OCI-LY3 (cell line): ENCODE data around the gene TBX21.

ENCODE experiments used
- H2AFZ ChIP-seq: fragments of 200-600, 300-600 bp; shearing (Covaris generic); 2 replicates; pipeline ENCODE4 v1.6.0; 2014; ENCODE audit warnings: antibody characterized with exemption, low read depth, low read length
- H3K27ac ChIP-seq: fragments of 200-600, 300-600 bp; sonication (generic); 2 replicates; pipeline ENCODE4 v1.5.1; 2014; ENCODE audit warnings: mild to moderate bottlenecking, low read length, moderate library complexity, mixed read lengths
- H3K27me3 ChIP-seq: fragments of 200-600, 300-600 bp; sonication (generic); 2 replicates; pipeline ENCODE4 v1.6.1; 2014; ENCODE audit warnings: low read depth, low read length, mixed read lengths
- H3K36me3 ChIP-seq: fragments of 200-600, 300-600 bp; sonication (generic); replicated peaks from 2 replicates; pipeline ENCODE3; 2014; ENCODE audit warnings: low read depth, low read length, mixed read lengths
- H3K4me1 ChIP-seq: fragments of 300-600, 200-600 bp; sonication (generic); 2 replicates; pipeline ENCODE4 v1.6.1; 2014; ENCODE audit warnings: low read length, mixed read lengths
- H3K4me2 ChIP-seq: fragments of 200-600, 300-600 bp; sonication (generic); 2 replicates; pipeline ENCODE4 v1.6.1; 2014; ENCODE audit warnings: low read length, mixed read lengths
- H3K4me3 ChIP-seq: fragments of 300-600, 200-600 bp; sonication (generic); 2 replicates; pipeline ENCODE4 v1.5.1; 2014; ENCODE audit warnings: antibody characterized with exemption, mild to moderate bottlenecking, low read length, moderate library complexity
- H3K79me2 ChIP-seq: fragments of 300-600, 200-600 bp; shearing (Covaris generic); 2 replicates; pipeline ENCODE4 v1.6.1; 2014; ENCODE audit warnings: mild to moderate bottlenecking, low read length, mixed read lengths
- H3K9ac ChIP-seq: fragments of 300-600, 200-600 bp; shearing (Covaris generic); 2 replicates; pipeline ENCODE4 v1.6.0; 2014; ENCODE audit warnings: mild to moderate bottlenecking, low read length, moderate library complexity
- H3K9me3 ChIP-seq: fragments of 200-600, 300-600 bp; shearing (Covaris generic); 2 replicates; pipeline ENCODE4 v1.6.1; 2014; ENCODE audit warnings: low read length, mixed read lengths; ENCODE audit not compliant: insufficient read depth
- H4K20me1 ChIP-seq: fragments of 200-600, 300-600 bp; sonication (generic); 2 replicates; pipeline ENCODE4 v1.6.1; 2016; ENCODE audit warnings: low read length, mixed read lengths; ENCODE audit not compliant: insufficient read depth
- CTCF ChIP-seq: fragments of 200-600, 300-600 bp; sonication (generic); IDR thresholded peaks from 2 replicates; pipeline ENCODE4 v1.5.1; 2014; ENCODE audit warnings: antibody characterized with exemption, low read length, low read depth
- EZH2phosphoT487 ChIP-seq: fragments of 200-600 bp; shearing (Covaris generic); IDR thresholded peaks from 2 replicates; pipeline ENCODE4 v1.6.1; 2018; ENCODE audit warnings: antibody characterized with exemption, mixed run types, low read depth

TBX21 gene

DNA sequence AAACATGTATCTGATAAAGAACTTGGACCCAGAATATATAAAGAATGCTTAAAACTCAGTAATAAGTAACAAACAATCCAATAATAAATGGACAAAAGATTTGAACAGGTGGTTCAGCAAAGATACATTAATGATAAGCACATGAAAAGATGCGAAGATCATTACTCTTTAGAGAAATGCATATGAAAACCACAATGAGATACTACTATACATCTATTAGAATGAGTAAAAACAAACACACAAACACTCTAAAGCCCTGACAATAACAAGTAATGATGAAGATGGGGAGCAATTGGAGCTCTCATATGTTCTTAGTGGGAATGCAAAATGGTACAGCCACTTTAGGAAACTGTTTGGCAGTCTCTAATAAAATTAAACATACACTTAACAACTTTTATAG lies 59.4 kb downstream of the TBX21 start:
- Histone ChIP-seq H3K36me3 (no peaks in the 10 kb centered on the region), H3K9me3 (no peaks in the 10 kb centered on the region), H3K27me3 (peaks cover 45% of the 10 kb centered on the region), H3K4me2 (no peak overlapping the region), H4K20me1 (no peaks in the 10 kb centered on the region), H3K9ac (no peak overlapping the region), H3K4me1 (no peaks in the 10 kb centered on the region), H2AFZ (no peak overlapping the region), H3K27ac (no peak overlapping the region), H3K79me2 (no peaks in the 10 kb centered on the region), H3K4me3 (no peak overlapping the region)
- TF ChIP-seq EZH2phosphoT487 (no peak), CTCF (no peak)

DNA sequence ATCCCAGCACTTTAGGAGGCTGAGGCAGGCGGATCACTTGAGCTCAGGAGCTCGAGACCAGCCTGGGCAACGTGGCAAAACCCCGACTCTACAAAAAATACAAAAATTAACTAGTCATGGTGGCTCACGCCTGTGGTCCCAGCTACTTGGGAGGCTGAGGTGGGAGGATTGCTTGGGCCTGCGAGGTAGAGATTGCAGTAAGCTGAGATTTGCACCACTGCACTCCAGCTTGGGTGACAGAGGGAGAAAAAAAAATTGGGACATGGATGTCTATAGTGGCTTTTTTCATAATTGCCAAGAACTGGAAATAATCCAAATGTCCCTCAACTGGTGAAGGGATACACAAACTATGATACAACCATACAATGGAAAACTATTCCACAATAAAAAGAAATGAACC lies 59.9 kb downstream of the TBX21 start:
- Histone ChIP-seq H3K9ac (no peak overlapping the region), H3K79me2 (no peaks in the 10 kb centered on the region), H4K20me1 (no peaks in the 10 kb centered on the region), H3K9me3 (no peaks in the 10 kb centered on the region), H2AFZ (no peak overlapping the region), H3K27ac (no peak overlapping the region), H3K4me2 (no peak overlapping the region), H3K4me3 (no peak overlapping the region), H3K36me3 (no peaks in the 10 kb centered on the region), H3K4me1 (no peaks in the 10 kb centered on the region), H3K27me3 (peaks cover 45% of the 10 kb centered on the region)
- TF ChIP-seq CTCF (no peak), EZH2phosphoT487 (no peak)
